Activated T-cell treated with anti-CD3 and anti-CD28 coated beads, Interleukin-2, amount 50 U/mL, for 24 hours (primary cell): ENCODE data around the gene SLC24A3.

ENCODE experiments used
- DNase-seq: peaks from one replicate; pipeline ENCODE4 v3.0.0-alpha.2; 2020
- H3K27ac Mint-ChIP-seq: 2 replicates; pipeline ENCODE4 v1.8.0; 2020; ENCODE audit warnings: mild to moderate bottlenecking, mixed read lengths
- H3K27me3 Mint-ChIP-seq: 2 replicates; pipeline ENCODE4 v1.8.0; 2020; ENCODE audit warnings: mixed read lengths
- H3K36me3 Mint-ChIP-seq: 2 replicates; pipeline ENCODE4 v1.8.0; 2020; ENCODE audit warnings: low read depth, mixed read lengths
- H3K4me1 Mint-ChIP-seq: 2 replicates; pipeline ENCODE4 v1.8.0; 2020; ENCODE audit warnings: low read depth, mixed read lengths
- H3K4me3 Mint-ChIP-seq: 2 replicates; pipeline ENCODE4 v1.8.0; 2020; ENCODE audit warnings: mild to moderate bottlenecking, moderate library complexity, mixed read lengths
- H3K9me3 Mint-ChIP-seq: 2 replicates; pipeline ENCODE4 v1.8.0; 2020; ENCODE audit warnings: mixed read lengths

The SLC24A3 gene

DNA sequence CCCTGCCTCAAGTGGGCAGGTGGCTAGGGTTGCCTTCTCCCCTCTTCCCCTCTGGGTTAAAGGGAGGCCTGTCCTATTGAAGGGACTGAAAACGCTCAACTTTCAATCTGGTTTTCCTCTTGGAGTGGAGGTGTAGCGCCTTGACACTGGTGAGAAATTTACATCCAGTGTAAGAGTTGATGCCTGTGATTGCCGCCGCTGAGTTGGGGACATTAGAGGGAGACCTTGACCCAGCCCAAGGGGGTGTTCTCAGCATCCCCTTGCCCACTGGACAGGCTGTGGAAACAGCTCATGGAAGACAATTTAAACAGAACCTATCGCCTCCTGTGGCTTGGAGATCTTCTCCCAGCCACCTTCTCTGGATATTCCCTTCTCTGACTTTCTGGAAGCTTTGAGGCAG is 61.6 kb downstream of the SLC24A3 start:
- Mint-ChIP-seq H3K36me3 (no peaks in the 10 kb centered on the region), H3K4me1 (no peaks in the 10 kb centered on the region), H3K9me3 (no peaks in the 10 kb centered on the region), H3K4me3 (no peak overlapping the region), H3K27ac (no peak overlapping the region), H3K27me3 (no peaks in the 10 kb centered on the region)
- no peak for DNase-seq

DNA sequence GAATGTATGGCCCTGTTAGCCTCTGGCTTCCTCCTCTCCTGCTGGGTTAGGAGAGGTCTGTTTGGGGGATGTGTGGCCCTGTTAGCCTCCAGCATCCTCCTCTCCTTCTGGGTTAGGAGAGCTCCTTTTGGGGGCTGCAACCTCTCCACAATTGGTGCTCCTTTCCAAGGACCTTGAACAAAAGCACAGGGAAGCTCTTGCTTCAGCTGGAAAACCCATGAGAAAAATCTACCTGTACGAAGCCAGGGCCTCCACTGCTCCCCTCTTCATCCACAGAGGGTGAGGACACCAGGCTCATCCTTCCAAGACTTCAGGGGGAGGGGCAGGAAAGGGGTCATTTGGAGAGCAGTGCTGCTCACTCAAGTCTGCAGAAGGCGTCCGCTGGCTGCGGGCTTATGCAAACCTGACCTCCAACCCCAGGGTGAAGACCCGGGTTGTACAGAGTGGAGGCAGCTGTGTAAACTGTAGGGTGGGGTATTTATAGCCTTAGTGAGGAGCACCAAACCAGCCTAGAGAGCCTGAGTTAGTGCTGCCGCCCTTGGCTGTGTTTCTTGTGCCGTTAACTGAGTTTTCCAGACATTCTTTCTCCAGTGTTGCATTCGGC is 62.1 kb downstream of the SLC24A3 start:
- H3K27me3 Mint-ChIP-seq = no peaks in the 10 kb centered on the region
- no peaks in the 10 kb centered on the region for H3K36me3 Mint-ChIP-seq
- no peaks in the 10 kb centered on the region for H3K4me1 Mint-ChIP-seq
- H3K27ac Mint-ChIP-seq = no peak overlapping the region
- no peak overlapping the region for H3K4me3 Mint-ChIP-seq
- no peaks in the 10 kb centered on the region for H3K9me3 Mint-ChIP-seq
- DNase-seq = no peak

DNA sequence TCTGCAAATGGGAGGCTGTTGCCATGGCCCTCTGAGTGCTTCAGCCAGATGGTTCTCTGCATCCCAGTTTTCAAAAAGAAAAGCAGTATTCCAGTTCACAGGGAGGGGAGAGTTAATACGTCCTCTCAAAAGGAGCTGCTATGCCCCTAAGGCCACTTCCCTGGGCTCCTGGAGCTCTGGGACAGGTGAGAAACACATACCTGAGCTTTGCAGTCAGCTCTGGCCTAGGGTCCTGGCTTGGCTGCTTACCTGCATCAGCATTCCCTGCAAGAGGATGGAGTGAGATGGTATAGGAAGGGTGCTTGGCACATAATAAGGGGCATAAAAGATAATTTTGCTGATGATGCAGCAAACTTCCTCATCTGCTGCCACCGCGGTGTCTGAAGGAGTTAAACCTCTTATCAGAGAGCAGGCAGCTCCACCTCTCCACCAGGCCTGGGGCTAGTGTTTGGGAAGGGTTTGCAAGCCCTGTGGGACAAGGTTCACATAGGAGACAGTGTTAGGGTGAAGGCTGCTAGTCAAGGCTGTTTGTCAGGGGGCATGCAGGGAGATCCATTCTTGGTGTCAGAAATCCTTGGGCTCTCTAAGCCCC is 62.7 kb downstream of the SLC24A3 start:
- H3K27ac Mint-ChIP-seq = no peak overlapping the region
- no peaks in the 10 kb centered on the region for H3K36me3 Mint-ChIP-seq
- no peaks in the 10 kb centered on the region for H3K4me1 Mint-ChIP-seq
- H3K4me3 Mint-ChIP-seq = no peak overlapping the region
- no peaks in the 10 kb centered on the region for H3K27me3 Mint-ChIP-seq
- no peak for DNase-seq
- H3K9me3 Mint-ChIP-seq = no peaks in the 10 kb centered on the region

DNA sequence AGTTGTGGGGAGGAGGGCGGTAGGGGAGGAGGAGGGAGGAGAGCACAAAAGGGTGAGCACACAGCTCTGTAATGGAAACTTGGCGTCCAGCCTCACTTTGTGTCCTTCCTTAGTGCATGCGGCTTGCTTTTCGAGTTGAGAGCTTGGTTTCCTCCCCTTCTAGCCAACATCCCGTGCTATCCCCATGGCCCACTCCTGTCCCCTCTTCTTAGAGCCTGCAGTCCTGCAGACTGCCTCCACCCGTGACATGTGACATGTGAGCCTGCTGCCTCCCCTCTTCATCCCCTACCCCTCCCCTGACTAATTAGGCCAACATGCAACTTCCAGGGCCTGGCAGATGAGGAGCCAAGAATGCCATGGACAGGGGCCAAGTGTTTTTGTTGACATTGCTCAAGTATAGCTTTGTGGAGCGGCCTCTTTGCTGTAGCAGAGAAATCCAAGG is 63.2 kb downstream of the SLC24A3 start:
- DNase-seq = no peak
- H3K4me1 Mint-ChIP-seq = no peaks in the 10 kb centered on the region
- H3K36me3 Mint-ChIP-seq = no peaks in the 10 kb centered on the region
- no peak overlapping the region for H3K27ac Mint-ChIP-seq
- no peaks in the 10 kb centered on the region for H3K27me3 Mint-ChIP-seq
- no peaks in the 10 kb centered on the region for H3K9me3 Mint-ChIP-seq
- no peak overlapping the region for H3K4me3 Mint-ChIP-seq

DNA sequence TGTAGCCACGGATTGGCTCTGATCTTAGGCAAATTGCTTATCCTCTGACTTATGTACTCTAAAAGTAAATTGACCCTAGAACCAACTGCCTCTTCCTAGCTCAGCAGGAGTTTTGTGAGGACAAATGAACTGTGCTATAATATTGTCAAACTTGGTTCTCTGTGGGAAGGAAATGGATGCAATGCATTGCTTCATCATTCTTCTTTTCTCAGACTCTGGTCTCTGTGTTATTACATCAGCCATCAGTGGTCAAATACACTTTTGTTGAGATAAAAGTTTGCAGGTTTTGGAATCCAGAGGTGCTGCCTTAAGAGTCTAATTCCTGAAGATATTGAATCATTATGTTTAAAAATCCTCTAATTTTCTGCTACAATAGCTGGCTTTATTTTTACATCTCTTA is 64.9 kb downstream of the SLC24A3 start:
- no peaks in the 10 kb centered on the region for H3K36me3 Mint-ChIP-seq
- H3K27ac Mint-ChIP-seq = no peak overlapping the region
- no peak overlapping the region for H3K4me3 Mint-ChIP-seq
- no peaks in the 10 kb centered on the region for H3K27me3 Mint-ChIP-seq
- no peaks in the 10 kb centered on the region for H3K4me1 Mint-ChIP-seq
- DNase-seq = no peak
- H3K9me3 Mint-ChIP-seq = no peaks in the 10 kb centered on the region

DNA sequence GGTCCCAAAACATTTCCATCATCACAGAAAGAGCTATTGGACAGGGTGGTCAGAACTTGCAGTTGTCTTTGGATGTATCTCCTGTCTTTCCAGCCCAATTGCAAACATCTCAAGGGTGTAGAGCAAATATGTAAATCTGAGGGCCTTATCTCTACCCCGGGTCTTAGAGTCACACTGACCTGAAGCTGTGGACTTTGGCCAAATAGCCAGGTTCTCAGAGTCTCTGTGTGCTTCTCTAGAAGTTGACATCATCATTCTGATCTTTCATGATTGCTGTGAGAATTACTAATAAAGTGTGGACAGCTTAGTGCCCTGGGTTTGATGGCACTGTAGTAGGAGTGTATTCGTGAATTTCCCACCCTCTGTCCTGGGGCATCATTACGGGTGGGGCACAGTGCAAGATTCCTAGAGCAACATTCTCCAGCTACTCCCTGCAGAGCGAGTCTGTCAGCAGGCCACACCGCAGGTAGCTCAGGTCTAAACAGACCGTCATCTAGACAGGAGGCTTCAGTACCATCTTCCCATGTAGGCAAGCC is 71.1 kb downstream of the SLC24A3 start:
- Mint-ChIP-seq H3K9me3 (no peaks in the 10 kb centered on the region), H3K27ac (no peak overlapping the region), H3K4me3 (no peak overlapping the region), H3K27me3 (no peaks in the 10 kb centered on the region), H3K4me1 (no peaks in the 10 kb centered on the region), H3K36me3 (no peaks in the 10 kb centered on the region)
- DNase-seq = no peak

DNA sequence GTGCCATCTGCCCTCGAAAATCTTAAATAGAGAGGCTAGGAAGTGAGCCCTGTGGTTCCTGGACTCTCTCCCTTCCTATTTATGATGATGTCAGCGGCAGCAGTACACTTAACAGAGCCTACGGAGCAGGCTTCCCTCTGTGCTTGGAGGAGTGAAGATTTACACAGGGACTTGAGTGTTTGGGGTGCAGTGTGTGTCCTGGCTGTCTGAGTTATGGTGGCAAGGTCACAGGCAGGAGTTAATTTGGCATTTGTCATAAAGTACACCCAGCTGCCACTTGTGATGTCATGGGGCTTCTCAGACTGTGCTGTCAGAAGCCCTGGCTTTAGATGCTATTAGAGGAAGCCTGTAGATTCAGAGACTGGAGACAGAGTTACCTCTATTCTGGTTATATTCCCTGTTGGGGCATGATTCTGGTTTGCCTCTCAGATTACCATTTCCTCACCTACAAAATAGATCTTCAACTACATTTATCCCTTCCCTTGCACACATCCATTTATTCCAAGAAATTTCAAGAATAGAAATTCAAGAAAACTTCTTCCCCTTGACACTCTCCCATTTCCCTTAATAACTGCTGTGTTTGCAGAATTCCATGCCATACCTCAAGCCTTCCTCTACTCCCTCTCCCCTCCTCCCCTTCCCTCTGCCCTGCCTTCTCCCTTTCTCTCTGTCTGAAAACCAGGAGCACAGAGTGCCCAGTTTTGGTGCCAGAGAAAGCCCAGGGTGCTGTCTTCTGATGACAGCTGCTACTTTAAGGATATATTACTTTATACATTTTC is 72.1 kb downstream of the SLC24A3 start:
- no peaks in the 10 kb centered on the region for H3K4me1 Mint-ChIP-seq
- H3K27me3 Mint-ChIP-seq = no peaks in the 10 kb centered on the region
- no peaks in the 10 kb centered on the region for H3K9me3 Mint-ChIP-seq
- no peak overlapping the region for H3K27ac Mint-ChIP-seq
- H3K4me3 Mint-ChIP-seq = no peak overlapping the region
- no peaks in the 10 kb centered on the region for H3K36me3 Mint-ChIP-seq
- DNase-seq = no peak

DNA sequence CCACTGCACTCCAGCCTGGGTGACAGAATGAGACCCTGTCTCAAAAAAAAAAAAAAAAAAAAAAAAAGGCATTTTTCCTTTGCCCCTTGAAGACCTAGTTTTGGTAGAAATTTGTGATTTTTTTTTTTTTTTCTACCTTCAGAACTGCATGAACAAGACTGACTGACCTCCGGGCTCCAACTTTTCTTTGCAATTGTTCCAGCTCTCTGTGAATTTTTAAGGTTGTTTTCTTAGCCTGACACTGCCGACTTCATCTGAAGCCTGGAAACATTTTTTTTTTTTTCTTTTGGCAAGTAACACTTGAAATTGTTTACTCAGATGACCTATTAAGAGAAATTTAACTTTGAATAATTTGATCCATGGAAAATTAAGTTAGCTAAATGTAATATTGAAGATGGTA is 73.0 kb downstream of the SLC24A3 start:
- no peaks in the 10 kb centered on the region for H3K36me3 Mint-ChIP-seq
- H3K9me3 Mint-ChIP-seq = no peaks in the 10 kb centered on the region
- no peak overlapping the region for H3K4me3 Mint-ChIP-seq
- no peaks in the 10 kb centered on the region for H3K27me3 Mint-ChIP-seq
- no peak overlapping the region for H3K27ac Mint-ChIP-seq
- no peak for DNase-seq
- H3K4me1 Mint-ChIP-seq = no peaks in the 10 kb centered on the region

DNA sequence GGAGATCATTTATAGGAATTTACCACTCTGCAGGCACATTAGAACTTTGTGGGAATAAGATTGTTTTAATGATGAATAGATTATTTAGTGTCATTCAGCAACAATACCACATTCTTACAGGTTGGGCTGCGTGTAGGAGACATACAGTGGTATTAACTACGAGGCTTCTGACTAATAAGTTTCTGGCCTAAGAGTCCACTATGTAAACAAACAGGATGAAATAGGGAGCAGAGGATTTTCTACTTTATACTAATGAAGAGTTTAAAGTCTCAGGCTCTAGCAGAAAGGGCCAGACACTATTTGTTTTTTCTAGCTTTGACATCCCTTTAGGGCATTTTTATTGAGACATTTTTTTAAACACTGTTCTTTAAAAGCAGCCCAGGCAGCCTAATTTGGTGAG is 75.6 kb downstream of the SLC24A3 start:
- Mint-ChIP-seq H3K4me1 (no peaks in the 10 kb centered on the region), H3K9me3 (no peaks in the 10 kb centered on the region), H3K4me3 (no peak overlapping the region), H3K27ac (no peak overlapping the region), H3K36me3 (no peaks in the 10 kb centered on the region), H3K27me3 (no peaks in the 10 kb centered on the region)
- DNase-seq = no peak

DNA sequence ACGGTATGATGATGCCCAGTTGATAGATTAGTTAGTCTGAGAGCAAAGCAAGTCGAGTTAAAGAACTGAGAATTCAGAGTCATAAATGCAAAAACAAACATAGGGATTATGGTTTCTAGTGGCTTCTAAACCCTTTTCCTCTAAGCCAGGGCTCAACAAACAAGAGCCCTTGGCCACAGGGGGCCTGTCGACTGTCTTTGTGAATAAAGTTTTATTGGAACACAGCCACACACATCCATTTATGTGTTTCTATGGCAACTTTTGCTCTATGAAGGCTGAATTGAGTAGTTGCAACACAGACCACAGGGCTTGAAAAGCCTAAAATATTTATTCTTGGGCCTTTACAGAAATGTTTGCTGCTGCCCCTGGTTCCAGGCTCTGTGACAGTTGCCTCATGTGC is 76.2 kb downstream of the SLC24A3 start:
- no peaks in the 10 kb centered on the region for H3K36me3 Mint-ChIP-seq
- H3K4me3 Mint-ChIP-seq = no peak overlapping the region
- H3K27me3 Mint-ChIP-seq = no peaks in the 10 kb centered on the region
- H3K9me3 Mint-ChIP-seq = no peaks in the 10 kb centered on the region
- no peaks in the 10 kb centered on the region for H3K4me1 Mint-ChIP-seq
- H3K27ac Mint-ChIP-seq = no peak overlapping the region
- DNase-seq = no peak

DNA sequence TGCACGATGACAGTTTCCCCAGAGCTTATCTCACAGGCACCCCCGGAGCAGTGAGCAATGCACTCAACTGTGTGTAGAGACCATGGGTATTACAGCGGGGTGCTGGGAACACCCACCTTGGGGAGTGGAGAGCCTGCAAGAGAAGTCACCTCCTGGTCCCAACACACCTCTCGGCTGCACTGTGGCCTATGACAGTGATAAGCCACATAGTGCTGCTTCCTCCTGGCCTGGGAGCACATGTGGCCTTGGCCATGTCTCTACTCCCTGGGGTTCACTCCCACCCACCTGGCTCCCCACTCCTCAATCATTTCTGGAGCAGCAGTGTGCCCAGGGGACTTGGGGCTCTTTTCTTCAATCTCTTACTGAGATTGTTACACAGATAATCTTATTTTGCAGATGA is 77.0 kb downstream of the SLC24A3 start:
- Mint-ChIP-seq H3K27me3 (no peaks in the 10 kb centered on the region), H3K27ac (no peak overlapping the region), H3K36me3 (no peaks in the 10 kb centered on the region), H3K4me1 (no peaks in the 10 kb centered on the region), H3K9me3 (no peaks in the 10 kb centered on the region), H3K4me3 (no peak overlapping the region)
- no peak for DNase-seq

DNA sequence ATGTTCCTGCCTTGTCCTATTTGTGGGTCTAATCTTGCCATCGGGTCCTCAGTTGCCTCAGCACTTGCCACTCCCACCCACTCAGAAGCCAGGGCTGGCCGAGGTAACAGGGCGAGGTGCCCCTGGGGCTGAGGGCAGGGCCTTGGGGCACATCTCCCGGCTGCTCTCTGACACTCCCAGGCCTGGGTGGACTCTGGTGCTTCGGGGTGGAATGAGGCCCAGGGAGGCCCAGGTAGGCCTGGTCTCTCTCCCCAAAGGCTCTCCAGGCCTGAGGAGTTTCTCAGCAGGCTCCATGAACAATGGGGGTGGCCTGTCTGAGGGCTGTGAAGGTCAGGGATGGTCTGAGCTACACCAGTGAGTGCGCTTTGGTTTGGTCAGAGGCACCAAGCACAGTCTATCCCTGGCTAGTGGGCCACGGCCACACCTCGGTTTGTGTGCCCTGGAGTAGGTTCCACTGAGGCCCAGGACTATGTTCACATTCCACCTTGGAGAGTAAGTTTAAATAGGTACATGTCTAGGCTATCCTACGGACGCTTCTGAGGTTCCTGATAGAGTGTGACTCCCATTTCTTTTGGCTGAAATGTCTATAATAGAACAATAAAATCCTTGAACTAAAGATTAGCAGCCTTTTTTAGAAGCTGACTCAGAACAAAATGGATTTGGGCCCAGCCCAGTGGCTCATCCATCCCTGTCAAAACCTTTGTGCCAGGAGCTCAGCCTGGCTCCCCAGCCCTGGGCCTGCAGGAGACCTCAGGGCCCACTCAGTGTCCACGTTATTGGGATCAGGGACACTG is 78.8 kb downstream of the SLC24A3 start:
- no peaks in the 10 kb centered on the region for H3K27me3 Mint-ChIP-seq

DNA sequence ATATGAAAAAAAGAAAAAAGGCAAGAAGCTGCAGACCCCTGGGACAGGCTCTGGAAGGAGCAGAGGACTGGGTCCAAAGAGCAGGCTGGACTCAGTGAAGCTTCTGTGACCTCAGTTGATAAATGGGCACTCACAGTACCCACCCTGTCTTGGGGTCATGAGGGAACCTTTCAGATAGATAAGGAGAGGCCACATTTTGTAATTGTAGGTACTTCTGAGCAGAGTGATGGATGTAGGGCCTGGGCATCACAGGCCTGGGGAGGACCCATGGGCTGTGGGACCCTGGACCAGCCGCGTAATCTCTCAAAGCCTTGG is 79.3 kb downstream of the SLC24A3 start:
- H3K27me3 Mint-ChIP-seq = no peaks in the 10 kb centered on the region
- no peaks in the 10 kb centered on the region for H3K4me1 Mint-ChIP-seq
- DNase-seq = no peak
- no peak overlapping the region for H3K4me3 Mint-ChIP-seq
- no peaks in the 10 kb centered on the region for H3K36me3 Mint-ChIP-seq
- no peaks in the 10 kb centered on the region for H3K9me3 Mint-ChIP-seq
- no peak overlapping the region for H3K27ac Mint-ChIP-seq

More for the DNA sequence above, 78.8 kb downstream of the SLC24A3 start:
- Mint-ChIP-seq H3K36me3 (no peaks in the 10 kb centered on the region), H3K4me1 (no peaks in the 10 kb centered on the region), H3K4me3 (no peak overlapping the region), H3K9me3 (no peaks in the 10 kb centered on the region), H3K27ac (no peak overlapping the region)
- DNase-seq = no peak

DNA sequence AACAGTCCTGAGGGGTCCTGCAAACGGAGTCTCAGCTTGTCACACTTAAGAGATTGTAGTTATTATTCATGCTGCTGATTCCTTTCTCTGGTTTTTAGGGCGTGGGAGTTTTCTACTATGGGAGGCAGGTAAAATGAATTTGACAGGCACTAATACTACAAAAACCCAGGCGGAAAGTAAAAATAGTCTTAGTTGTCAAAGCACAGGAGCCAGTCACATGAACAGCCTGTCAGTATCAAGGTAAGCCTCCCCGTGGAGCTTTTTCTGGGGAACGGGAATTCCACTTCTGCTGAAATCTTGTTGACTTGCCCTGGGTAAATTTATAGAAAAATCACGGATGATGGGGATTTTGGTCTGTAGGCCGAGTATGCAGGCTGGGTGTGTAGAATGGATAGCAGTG is 79.8 kb downstream of the SLC24A3 start:
- no peak for DNase-seq
- Mint-ChIP-seq H3K4me1 (no peaks in the 10 kb centered on the region), H3K4me3 (no peak overlapping the region), H3K9me3 (no peaks in the 10 kb centered on the region), H3K36me3 (no peaks in the 10 kb centered on the region), H3K27me3 (peaks cover 2% of the 10 kb centered on the region), H3K27ac (no peak overlapping the region)

DNA sequence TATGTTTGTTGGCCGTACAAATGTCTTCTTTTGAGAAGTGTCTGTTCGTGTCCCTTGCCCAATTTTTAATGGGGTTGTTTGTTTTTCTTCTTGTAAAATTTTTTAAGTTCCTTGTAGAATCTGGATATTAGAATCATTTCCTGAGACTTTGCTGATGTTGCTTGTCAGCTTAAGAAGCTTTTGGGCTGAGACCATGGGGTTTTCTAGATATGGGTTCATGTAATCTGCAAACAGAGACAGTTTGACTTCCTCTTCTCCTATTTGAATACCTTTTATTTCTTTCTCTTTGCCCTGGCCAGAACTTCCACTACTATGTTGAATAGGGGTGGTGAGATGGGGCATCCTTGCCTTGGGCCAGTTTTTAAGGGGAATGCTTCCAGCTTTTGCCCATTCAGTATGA is 82.6 kb downstream of the SLC24A3 start:
- no peak overlapping the region for H3K4me3 Mint-ChIP-seq
- H3K27ac Mint-ChIP-seq = no peak overlapping the region
- H3K27me3 Mint-ChIP-seq = peaks cover 11% of the 10 kb centered on the region
- peaks cover 2% of the 10 kb centered on the region for H3K9me3 Mint-ChIP-seq
- no peak for DNase-seq
- H3K4me1 Mint-ChIP-seq = no peaks in the 10 kb centered on the region
- H3K36me3 Mint-ChIP-seq = no peaks in the 10 kb centered on the region
